Endothelial cell of umbilical vein (primary cell): Measurements from ENCODE around the gene TICAM2. TPM values are rescaled to one million over a fixed set of nuclear protein-coding genes. Genes with fewer than 3 reads are reported as not detected.

Experiments
- BruUV-seq: library from RNA; stranded (reverse); fragments of 400-500 nt; replicated peaks from 2 replicates; lab custom pipeline; 2021; lab: Mats Ljungman, UMichigan
- CTCF ChIA-PET: fragments of 300-600, 350-600 bp; sonication (Branson Sonifier 250); formaldehyde crosslinking; loops from one replicate; lab custom pipeline; 2021; ENCODE audit warnings: antibody characterized with exemption, inconsistent platforms; lab: Charles Lee
- POLR2A ChIA-PET: fragments of 300-600, 350-600 bp; sonication (Branson Sonifier 250); formaldehyde crosslinking; loops from one replicate; lab custom pipeline; 2021; ENCODE audit warnings: antibody characterized with exemption, inconsistent platforms; lab: Charles Lee
- DNase-seq: peaks from one replicate; pipeline ENCODE4 v3.0.0-alpha.2; 2011; ENCODE audit warnings: low read depth, low spot score
- FAIRE-seq: peaks from 2 replicates; lab custom pipeline; 2011; peaks lifted over from hg19 to GRCh38; lab: Jason Lieb, UNC
- H2AFZ ChIP-seq: 2 replicates; pipeline ENCODE4 v1.6.0; 2012; ENCODE audit warnings: low read depth, low read length, control low read depth, inconsistent platforms
- H3K27ac ChIP-seq: 2 replicates; pipeline ENCODE4 v1.5.1; 2011; ENCODE audit warnings: low read depth, mild to moderate bottlenecking, control low read depth, low read length, moderate library complexity; ENCODE audit not compliant: insufficient read depth
- H3K27me3 ChIP-seq, 2 experiments: 2 replicates each; pipeline versions ENCODE4 v1.6.0 to v1.6.1; 2011; ENCODE audit warnings: low read length in 2 of 2, mixed read lengths in 1 of 2; ENCODE audit not compliant: control insufficient read depth in 2 of 2, insufficient read depth in 2 of 2
- H3K36me3 ChIP-seq, 2 experiments: 2 replicates in 1 of 2; 3 replicates in 1 of 2; pipeline ENCODE4 v1.5.1; 2011; ENCODE audit warnings: low read length in 2 of 2, mild to moderate bottlenecking in 1 of 2, moderate library complexity in 1 of 2; ENCODE audit not compliant: control insufficient read depth in 2 of 2, insufficient read depth in 2 of 2; ENCODE audit errors: extremely low read depth in 1 of 2
- H3K4me1 ChIP-seq: 3 replicates; pipeline ENCODE4 v1.5.1; 2011; ENCODE audit warnings: mild to moderate bottlenecking, low read length; ENCODE audit not compliant: control insufficient read depth, insufficient read depth; ENCODE audit errors: extremely low read depth
- H3K4me2 ChIP-seq: 2 replicates; pipeline ENCODE4 v1.6.1; 2011; ENCODE audit warnings: low read length, control low read depth, mixed read lengths; ENCODE audit not compliant: insufficient read depth
- H3K4me3 ChIP-seq, 3 experiments: fragments of 200-600 bp in 1 of 3; sonication (generic), shearing (Covaris generic) in 1 of 3; replicated peaks in 1 of 3; 2 replicates each; pipeline ENCODE4 v1.5.1; 2011 to 2016; ENCODE audit warnings: control low read depth in 3 of 3, low read length in 3 of 3, mild to moderate bottlenecking in 2 of 3, inconsistent platforms in 1 of 3, low read depth in 1 of 3, moderate library complexity in 1 of 3; ENCODE audit not compliant: insufficient read depth in 1 of 3
- H3K79me2 ChIP-seq: 2 replicates; pipeline ENCODE4 v1.6.0; 2012; ENCODE audit warnings: low read length, inconsistent platforms; ENCODE audit not compliant: control insufficient read depth, insufficient read depth
- H3K9ac ChIP-seq: replicated peaks from 2 replicates; pipeline ENCODE3; 2011; ENCODE audit warnings: low read length, control low read depth; ENCODE audit not compliant: insufficient read depth; ENCODE audit errors: extremely low read depth
- H3K9me1 ChIP-seq: replicated peaks from 3 replicates; pipeline ENCODE4 v1.6.0; 2011; ENCODE audit warnings: mild to moderate bottlenecking, low read length; ENCODE audit not compliant: control insufficient read depth, insufficient read depth; ENCODE audit errors: extremely low read depth
- H3K9me3 ChIP-seq: replicated peaks from 2 replicates; pipeline ENCODE4 v1.5.1; 2012; ENCODE audit warnings: low read length, inconsistent platforms; ENCODE audit not compliant: control insufficient read depth, insufficient read depth
- H4K20me1 ChIP-seq: replicated peaks from 2 replicates; pipeline ENCODE3; 2011; ENCODE audit warnings: mild to moderate bottlenecking, low read length; ENCODE audit not compliant: control insufficient read depth, insufficient read depth; ENCODE audit errors: extremely low read depth
- CTCF ChIP-seq, 2 donors: IDR thresholded peaks; 1 replicate in 1 of 2; 2 replicates in 1 of 2; pipeline ENCODE4 v1.5.1; 2011; ENCODE audit warnings: low read length in 2 of 2, mild to moderate bottlenecking in 2 of 2, moderate library complexity in 2 of 2, control low read depth in 1 of 2, inconsistent platforms in 1 of 2, low read depth in 1 of 2; ENCODE audit not compliant: insufficient read depth in 1 of 2; ENCODE audit errors: extremely low read depth in 1 of 2
- EZH2 ChIP-seq: IDR thresholded peaks from 2 replicates; pipeline ENCODE4 v1.6.1; 2012; ENCODE audit warnings: borderline replicate concordance, low read depth, mild to moderate bottlenecking, moderate library complexity, low read length, inconsistent platforms; ENCODE audit not compliant: severe bottlenecking
- FOS ChIP-seq: IDR thresholded peaks from 2 replicates; pipeline ENCODE4 v1.6.1; 2011; ENCODE audit warnings: mild to moderate bottlenecking, low read length, moderate library complexity, borderline replicate concordance; ENCODE audit not compliant: insufficient read depth
- JUN ChIP-seq: IDR thresholded peaks from 2 replicates; pipeline ENCODE4 v1.6.1; 2011; ENCODE audit warnings: borderline replicate concordance, low read depth; ENCODE audit not compliant: insufficient read length, insufficient read depth
- MAX ChIP-seq: IDR thresholded peaks from 2 replicates; pipeline ENCODE4 v1.6.1; 2011; ENCODE audit not compliant: insufficient read depth, insufficient read length
- MYC ChIP-seq: IDR thresholded peaks from one replicate; pipeline ENCODE4 v1.6.1; 2011; ENCODE audit warnings: mild to moderate bottlenecking, low read depth, low read length
- POLR2A ChIP-seq: IDR thresholded peaks from 2 replicates; pipeline ENCODE4 v1.6.1; 2012; ENCODE audit warnings: low read depth, mild to moderate bottlenecking, control low read depth, low read length
- POLR2AphosphoS5 ChIP-seq: IDR thresholded peaks from 2 replicates; pipeline ENCODE4 v1.6.1; 2012; ENCODE audit warnings: low read depth, mild to moderate bottlenecking, control low read depth, low read length, moderate library complexity; ENCODE audit not compliant: insufficient read depth
- dilution Hi-C: fragments of 300-500 bp; cut with MboI; formaldehyde crosslinking; loops from one replicate; pipeline ENCODE4 v1.15.0; 2019; ENCODE audit warnings: low sequenced_read_pairs; ENCODE audit not compliant: extremely low pct_ligation_motif_present
- intact Hi-C: fragments of 100-400 bp; cut with micrococcal nuclease; formaldehyde crosslinking; loops from one replicate; pipeline ENCODE4 v1.10.0; 2022
- polyA plus RNA-seq, 4 experiments: library from polyadenylated mRNA; depleted of rRNA in 3 of 4; stranded (reverse) in 3 of 4; unstranded in 1 of 4; fragments of >200 nt; gene quantifications; 2 replicates each; pipeline versions ENCODE4 v1.2.1 to v1.2.3, GENCODE V29; 2011 to 2012; ENCODE audit warnings: missing spikeins in 1 of 4
- total RNA-seq: library from RNA; stranded (reverse); gene quantifications from 2 replicates; pipeline ENCODE4 v1.2.3, GENCODE V29; 2021

The TICAM2 gene
- total and polyA plus RNA-seq, 2 donors (not counting 3 experiments of a cell fraction or from before 2014, with no cell fraction given), result 0.18 to 3.5 TPM

GRCh38 chr5:115551415-115551814 lies 50.9 kb downstream of the TICAM2 start:
- peaks cover 10% of the 10 kb centered on the region for H3K4me1 ChIP-seq
- H3K27ac ChIP-seq, result no peak overlapping the region
- no peak overlapping the region for H3K4me3 ChIP-seq
- ChIA-PET POLR2A (interaction anchor here (0.6 kb wide), 1 partner anchor 11 kb away, joined by 3 read pairs; no protein-coding TSS in a partner anchor), CTCF (interaction anchor here (1.1 to 2.4 kb wide), 4 partner anchors 23 to 484 kb away, joined by 4 to 11 read pairs (median 6); no protein-coding TSS in a partner anchor)
- no peak for TF ChIP-seq POLR2A
- no peak for TF ChIP-seq JUN
- no peak for TF ChIP-seq FOS
- TF ChIP-seq EZH2, result no peak
- TF ChIP-seq MYC, result no peak
- TF ChIP-seq MAX, result no peak
- FAIRE-seq, result no peak
- no peaks in the 10 kb centered on the region for H3K9me3 ChIP-seq
- H3K36me3 ChIP-seq, result no peaks in the 10 kb centered on the region
- no peak overlapping the region for H3K4me2 ChIP-seq
- intact Hi-C loops (no loop called here), dilution Hi-C loops (no loop called here)
- H2AFZ ChIP-seq, result peak overlapping the region; percentile 31
- BruUV-seq, result no TSS peak
- H3K79me2 ChIP-seq, result no peaks in the 10 kb centered on the region
- H3K9me1 ChIP-seq, result no peaks in the 10 kb centered on the region
- no peaks in the 10 kb centered on the region for H3K27me3 ChIP-seq
- no peak overlapping the region for H3K9ac ChIP-seq
- DNase-seq, result no peak
- no peaks in the 10 kb centered on the region for H4K20me1 ChIP-seq

- ChIA-PET POLR2A (no interaction called here), CTCF (no interaction called here)
- no TSS peak for BruUV-seq
- Histone ChIP-seq H2AFZ (no peak overlapping the region), H3K4me2 (no peak overlapping the region), H3K9me3 (no peaks in the 10 kb centered on the region), H3K27ac (no peak overlapping the region), H3K27me3 (no peaks in the 10 kb centered on the region), H4K20me1 (no peaks in the 10 kb centered on the region), H3K4me3 (no peak overlapping the region), H3K9ac (no peak overlapping the region), H3K36me3 (no peaks in the 10 kb centered on the region), H3K9me1 (no peaks in the 10 kb centered on the region), H3K79me2 (no peaks in the 10 kb centered on the region), H3K4me1 (peaks cover 4% of the 10 kb centered on the region)
- FAIRE-seq (no peak), DNase-seq (peak; percentile 54)
- dilution Hi-C loops (loop anchor here (25.0 kb wide), 1 partner anchor 237 kb away; no protein-coding TSS in a partner anchor), intact Hi-C loops (loop anchor here (1.0 kb wide), 2 partner anchors 25 to 37 kb away; no protein-coding TSS in a partner anchor)
- TF ChIP-seq POLR2AphosphoS5 (no peak), CTCF (IDR thresholded peaks at IDR 0.05; ENCODE audit: extremely low read depth in 1 of 2, insufficient read depth in 1 of 2, low read depth in 1 of 2, low read length in 2 of 2) (peak; percentile 6 to 28)
Observed at GRCh38 chr5:115549154-115549553, 53.1 kb downstream of the TICAM2 start.
